IPS-18c (cell line): Measurements from ENCODE around the gene SLC43A2.

ENCODE experiments used
- H3K4me3 ChIP-seq: 2 replicates; pipeline ENCODE4 v1.7.0; 2013; ENCODE audit warnings: low read depth, mild to moderate bottlenecking, low read length, moderate library complexity; ENCODE audit not compliant: insufficient read depth
- H3K9me3 ChIP-seq: one replicate; pipeline ENCODE4 v1.6.1; 2013; ENCODE audit warnings: mild to moderate bottlenecking, low read length, moderate library complexity; ENCODE audit not compliant: control insufficient read depth, insufficient read depth

Gene SLC43A2

DNA sequence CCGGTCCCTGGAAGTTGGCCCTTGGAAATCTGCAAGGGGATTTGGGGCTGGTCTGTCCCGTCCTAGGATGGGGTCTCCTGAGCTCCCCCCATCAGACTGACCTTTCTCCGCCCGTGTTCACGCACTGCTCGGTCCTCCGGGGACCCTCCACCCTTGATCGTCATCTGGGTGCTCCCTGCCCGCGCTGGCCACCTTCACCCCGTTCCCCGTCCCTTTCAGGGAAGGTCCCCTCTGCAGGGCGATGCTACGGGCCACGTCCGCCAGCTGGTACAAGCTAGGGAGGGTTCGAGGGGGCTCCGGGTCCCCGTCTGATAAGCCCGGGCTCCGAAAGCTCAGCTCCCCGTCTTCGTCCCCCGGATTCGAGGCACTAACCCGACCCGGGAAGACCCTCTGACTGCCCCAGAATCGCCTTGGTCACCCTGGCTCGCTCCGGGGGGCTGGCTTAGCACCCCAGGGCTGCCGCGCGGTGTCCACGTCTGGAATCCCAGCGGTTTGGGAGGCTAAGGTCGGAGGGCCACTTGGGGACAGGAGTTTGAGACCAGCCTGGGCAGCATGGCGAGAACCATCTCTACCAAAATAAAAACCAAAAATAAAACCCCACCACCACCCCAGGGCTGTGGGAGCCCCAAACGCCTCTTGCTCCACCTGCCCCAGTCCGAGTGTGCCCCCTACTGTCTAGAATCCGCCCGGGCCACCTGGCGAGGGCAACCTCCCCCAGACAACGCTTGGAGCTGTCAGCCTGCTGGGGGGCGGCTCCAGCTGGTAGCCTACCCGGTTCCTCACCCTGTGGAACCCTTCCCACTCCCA, 1.1 kb upstream of the SLC43A2 start:
- Histone ChIP-seq H3K4me3 (peak overlapping the region; percentile 90), H3K9me3 (no peaks in the 10 kb centered on the region)

- no peaks in the 10 kb centered on the region for H3K9me3 ChIP-seq
- H3K4me3 ChIP-seq, result peak overlapping the region; percentile 90
Observed at GRCh38 chr17:1628856-1629503, 346 bp upstream of the SLC43A2 start.

DNA sequence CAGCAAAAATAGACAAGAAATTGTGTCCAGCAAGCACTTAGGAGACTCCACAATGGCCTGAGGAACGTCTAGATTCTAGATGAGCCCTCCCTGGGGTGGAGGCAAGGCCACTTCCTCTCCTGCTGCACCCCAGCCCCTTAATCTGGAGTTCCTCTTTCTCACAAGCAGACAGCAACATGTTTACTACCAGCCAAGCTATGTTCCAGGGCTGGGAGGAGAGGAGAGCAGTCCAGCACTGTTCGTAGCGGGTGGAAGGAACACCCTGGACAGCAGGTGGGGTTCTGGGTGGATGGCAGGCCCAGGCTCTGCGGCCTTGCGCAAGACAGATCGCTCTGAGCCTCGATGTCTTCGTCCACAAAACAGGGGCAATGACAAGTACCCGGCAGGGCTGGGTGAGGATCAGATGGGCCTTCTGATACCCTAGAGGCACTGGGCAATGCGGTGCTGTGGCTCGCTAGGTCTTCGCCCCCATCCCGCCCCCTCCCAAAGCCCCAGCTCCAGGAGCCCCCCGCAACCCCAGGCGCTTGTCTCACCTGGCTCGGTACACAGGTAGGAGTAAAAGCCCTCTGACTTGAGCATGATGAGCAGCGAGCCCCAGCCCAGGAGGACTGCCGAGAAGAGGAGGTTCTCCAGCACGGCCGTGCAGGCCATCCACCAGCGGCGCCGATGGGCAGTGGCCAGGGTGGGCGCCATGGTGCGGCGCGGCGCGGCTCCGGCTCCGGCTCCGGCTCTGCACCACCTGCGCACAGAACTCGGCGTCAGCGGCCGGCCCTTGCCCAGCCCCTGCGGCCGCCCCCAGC, 1.3 kb downstream of the SLC43A2 start:
- no peaks in the 10 kb centered on the region for H3K9me3 ChIP-seq
- peak overlapping the region; percentile 90 for H3K4me3 ChIP-seq

GRCh38 chr17:1626333-1626732, 2.3 kb downstream of the SLC43A2 start:
- no peak overlapping the region for H3K4me3 ChIP-seq

DNA sequence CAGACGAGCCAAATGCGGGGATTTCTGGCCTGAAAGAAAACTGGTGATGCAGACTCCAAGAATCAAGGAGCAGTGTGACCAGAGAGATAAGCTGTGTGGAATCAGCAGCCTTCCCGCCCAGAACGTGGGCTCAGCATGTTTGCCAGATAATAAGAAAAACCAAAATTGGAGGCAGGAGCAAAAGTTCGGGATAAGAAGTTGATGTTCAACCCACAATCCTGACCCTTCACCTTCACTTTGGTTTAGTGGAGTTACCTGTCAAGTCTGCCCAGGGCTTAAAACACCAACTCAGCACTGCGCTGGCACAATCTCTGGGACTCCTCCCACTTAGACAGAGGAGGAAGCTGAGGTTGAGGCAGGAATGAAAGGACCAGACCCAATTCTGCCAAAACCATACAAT, 3.1 kb downstream of the SLC43A2 start:
- H3K9me3 ChIP-seq, result no peaks in the 10 kb centered on the region
- no peak overlapping the region for H3K4me3 ChIP-seq

More at GRCh38 chr17:1626333-1626732, 2.3 kb downstream of the SLC43A2 start:
- no peaks in the 10 kb centered on the region for H3K9me3 ChIP-seq

DNA sequence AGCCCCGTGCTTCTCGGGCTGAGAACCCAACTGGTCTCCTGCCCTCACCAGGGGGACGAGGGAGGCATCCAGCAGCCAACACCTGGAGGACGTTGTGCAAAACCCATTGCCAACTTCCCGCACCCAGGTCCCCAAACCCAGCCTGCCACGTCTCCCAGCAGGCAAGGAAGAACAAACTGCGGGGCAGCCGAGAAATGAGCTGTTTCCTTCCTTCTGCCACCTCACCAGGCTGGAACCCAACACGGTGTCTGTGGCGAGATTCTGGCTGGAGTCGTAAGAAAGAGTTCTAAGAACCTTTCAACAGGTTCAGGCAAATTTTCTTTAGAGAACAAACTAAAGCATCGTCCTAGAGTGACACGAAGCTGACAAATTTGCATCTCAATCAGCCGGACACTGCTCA, 3.6 kb downstream of the SLC43A2 start:
- no peak overlapping the region for H3K4me3 ChIP-seq
- no peaks in the 10 kb centered on the region for H3K9me3 ChIP-seq

DNA sequence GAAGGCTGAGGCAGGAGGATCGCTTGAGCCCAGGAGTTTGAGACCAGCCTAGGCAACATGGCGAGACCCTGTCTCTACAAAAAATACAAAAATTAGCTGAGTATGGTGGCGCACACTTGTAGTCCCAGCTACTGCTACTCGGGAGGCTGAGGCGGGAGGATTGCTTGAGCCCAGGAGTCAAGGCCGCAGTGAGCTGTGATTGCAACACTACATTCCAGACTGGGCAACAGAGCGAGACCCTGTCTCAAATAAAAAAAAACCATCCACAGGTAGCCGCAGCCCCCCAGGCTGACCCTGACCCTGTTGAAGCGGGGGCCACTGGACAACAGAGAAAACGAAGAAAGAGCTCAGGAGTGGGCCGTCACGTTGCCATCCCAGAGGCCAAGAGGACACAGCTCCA, 4.0 kb downstream of the SLC43A2 start:
- Histone ChIP-seq H3K9me3 (no peaks in the 10 kb centered on the region), H3K4me3 (no peak overlapping the region)

- Histone ChIP-seq H3K4me3 (no peak overlapping the region), H3K9me3 (no peaks in the 10 kb centered on the region)
Observed at GRCh38 chr17:1623057-1623630, 5.5 kb downstream of the SLC43A2 start.

DNA sequence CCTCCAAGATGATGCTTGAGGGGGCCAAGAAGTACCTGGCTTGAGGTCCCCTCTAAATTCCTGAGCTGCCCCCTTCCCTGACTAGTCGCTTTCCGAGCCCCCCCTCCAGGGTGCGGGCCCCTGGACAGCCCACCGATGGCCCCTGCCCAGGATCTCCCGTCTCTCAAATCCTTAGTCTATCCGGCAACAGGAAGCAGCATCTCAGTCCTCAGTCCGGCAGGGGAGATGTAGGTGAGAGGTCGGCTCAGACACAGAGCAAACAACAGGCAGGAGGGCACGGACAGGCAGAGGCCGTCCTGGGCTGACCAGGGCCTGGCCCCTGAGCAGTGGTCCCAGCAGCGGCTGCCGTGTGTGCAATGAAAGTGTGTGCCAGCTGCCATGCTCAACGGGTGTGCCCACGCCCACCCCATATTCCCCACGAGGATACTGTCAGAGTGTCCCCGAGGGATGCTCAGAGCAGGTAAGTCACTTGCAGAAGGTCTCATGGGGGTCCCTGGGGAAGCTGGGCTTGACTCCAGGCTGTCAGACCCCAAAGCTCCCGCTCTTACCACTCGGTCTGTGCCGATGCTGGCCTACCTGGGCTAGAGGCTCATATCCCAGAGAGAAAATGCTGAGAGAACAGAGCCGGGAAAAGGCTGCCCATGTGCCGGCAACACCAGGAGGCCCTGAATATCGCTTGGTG, 7.2 kb downstream of the SLC43A2 start:
- no peak overlapping the region for H3K4me3 ChIP-seq
- H3K9me3 ChIP-seq, result no peaks in the 10 kb centered on the region

DNA sequence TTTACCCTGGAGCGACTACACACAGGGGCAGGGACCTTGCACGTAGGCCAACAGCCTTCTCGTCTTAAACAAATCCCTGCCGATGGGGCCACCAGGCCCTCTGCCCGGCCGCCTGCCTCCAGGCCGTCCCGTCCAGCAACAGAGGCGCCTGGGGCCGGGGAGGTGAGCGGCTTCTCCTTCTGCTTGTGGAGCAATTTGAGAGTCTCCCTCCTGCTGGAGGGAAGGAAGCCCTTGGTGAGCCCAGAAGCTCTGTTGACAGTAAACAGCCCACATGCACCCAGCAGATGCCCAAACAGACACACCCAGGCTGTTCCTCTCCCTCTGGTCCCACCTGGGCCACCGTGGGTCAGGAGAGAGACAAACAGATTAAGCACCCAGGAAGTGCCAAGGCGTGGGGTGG, 8.1 kb downstream of the SLC43A2 start:
- H3K4me3 ChIP-seq, result no peak overlapping the region
- H3K9me3 ChIP-seq, result no peaks in the 10 kb centered on the region

GRCh38 chr17:1617620-1618174, 10.9 kb downstream of the SLC43A2 start:
- no peak overlapping the region for H3K4me3 ChIP-seq
- H3K9me3 ChIP-seq, result no peaks in the 10 kb centered on the region

GRCh38 chr17:1616101-1616500, 12.5 kb downstream of the SLC43A2 start:
- no peak overlapping the region for H3K4me3 ChIP-seq
- no peaks in the 10 kb centered on the region for H3K9me3 ChIP-seq

GRCh38 chr17:1612400-1612799, 16.2 kb downstream of the SLC43A2 start:
- no peak overlapping the region for H3K4me3 ChIP-seq
- no peaks in the 10 kb centered on the region for H3K9me3 ChIP-seq

DNA sequence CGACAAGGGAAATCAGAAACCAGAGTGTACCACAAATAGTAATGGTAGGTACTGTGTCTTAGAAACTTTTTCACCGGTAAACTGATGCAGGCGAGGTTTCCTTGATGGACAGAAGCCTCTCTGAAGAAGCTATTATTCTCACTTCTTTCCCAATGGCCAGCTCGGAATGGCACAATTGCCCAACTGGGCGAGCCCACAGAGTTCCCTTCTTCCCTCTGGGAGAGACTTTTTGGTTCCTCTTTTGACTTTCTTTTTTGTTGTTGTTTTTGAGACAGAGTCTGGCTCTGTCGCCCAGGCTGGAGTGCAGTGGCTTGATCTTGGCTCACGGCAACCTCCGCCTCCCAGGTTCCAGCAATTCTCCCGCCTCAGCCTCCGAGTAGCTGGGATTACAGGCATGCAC, 16.9 kb downstream of the SLC43A2 start:
- no peak overlapping the region for H3K4me3 ChIP-seq

DNA sequence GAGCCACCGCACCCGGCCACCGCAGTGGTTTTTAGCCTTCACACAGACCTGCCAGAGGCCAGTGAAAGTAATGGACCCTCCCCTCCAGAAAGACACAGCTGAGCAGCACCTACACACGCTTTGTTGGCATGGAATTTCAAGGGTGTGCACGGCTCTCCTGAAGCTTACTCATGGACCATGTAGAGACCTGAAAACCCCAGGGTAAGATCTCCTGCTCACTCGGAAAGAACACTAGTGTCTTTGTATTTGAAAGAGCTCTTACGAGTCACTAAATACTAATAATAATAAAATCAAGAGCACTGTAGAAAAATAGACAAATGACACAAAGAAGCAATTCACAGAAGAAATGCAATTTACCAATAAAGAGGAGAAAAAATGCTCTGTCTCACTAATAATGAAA, 20.0 kb downstream of the SLC43A2 start:
- no peak overlapping the region for H3K4me3 ChIP-seq
- no peaks in the 10 kb centered on the region for H3K9me3 ChIP-seq

More for the DNA sequence above, 16.9 kb downstream of the SLC43A2 start:
- no peaks in the 10 kb centered on the region for H3K9me3 ChIP-seq

DNA sequence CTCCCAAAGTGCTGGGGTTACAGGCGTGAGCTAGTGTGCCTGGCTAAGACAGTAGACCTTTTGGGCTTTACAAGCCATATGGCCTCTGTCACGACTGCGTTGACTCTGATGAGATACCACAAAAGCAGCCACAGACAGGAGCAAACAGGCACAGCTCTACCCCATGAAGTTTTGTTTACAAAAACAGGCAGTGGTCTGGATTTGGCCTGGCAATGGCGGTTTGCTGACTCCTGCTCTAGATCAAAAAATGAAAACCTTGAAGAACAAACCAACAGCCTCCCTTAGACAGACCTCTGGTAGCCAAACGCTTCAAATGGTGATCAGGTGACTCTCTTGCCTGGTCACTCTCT, 20.7 kb downstream of the SLC43A2 start:
- Histone ChIP-seq H3K9me3 (no peaks in the 10 kb centered on the region), H3K4me3 (no peak overlapping the region)
